K562 (cell line): ENCODE results near the gene TOMM70. TPM values are rescaled to one million over a fixed set of nuclear protein-coding genes. Genes with fewer than 3 reads are reported as not detected.

Experiments
- ATAC-seq: fragments of 200-7000 bp; cut with Tn5 transposase; 3 replicates; pipeline ENCODE4 v1.9.1; 2020; ENCODE audit warnings: moderate library complexity
- BruUV-seq: library from RNA; stranded (reverse); fragments of 400-500 nt; replicated peaks from 2 replicates; lab custom pipeline; 2021; lab: Mats Ljungman, UMichigan
- CTCF ChIA-PET: fragments of 300-600 bp; formaldehyde crosslinking; extraction: SDS; loops from one replicate; lab custom pipeline; 2021; ENCODE audit warnings: low intra/inter-chr PET ratio; lab: Yijun Ruan, JAX
- POLR2A ChIA-PET: fragments of 300-600, 350-650 bp; sonication (Branson Sonifier 250); formaldehyde crosslinking; extraction: SDS; loops from one replicate; lab custom pipeline; 2021; ENCODE audit warnings: antibody characterized with exemption, inconsistent platforms; lab: Yijun Ruan, JAX
- DNase-seq, 4 experiments: peaks; one replicate each; pipeline versions ENCODE4 v3.0.0 to v3.0.0-alpha.2; 2011 to 2018; ENCODE audit warnings: low spot score in 3 of 4, mixed read lengths in 3 of 4; ENCODE audit errors: extremely low read depth in 1 of 4
- FAIRE-seq: peaks from 2 replicates; lab custom pipeline; 2011; peaks lifted over from hg19 to GRCh38; lab: Jason Lieb, UNC
- H2AFZ ChIP-seq: 2 replicates; pipeline ENCODE4 v1.6.0; 2011; ENCODE audit warnings: low read depth, low read length, control low read depth, inconsistent platforms
- H3K27ac ChIP-seq: fragments of 200-600 bp; 3 replicates; pipeline ENCODE4 v1.8.0; 2011; ENCODE audit warnings: low read depth, mild to moderate bottlenecking, control low read depth, inconsistent platforms, low read length, moderate library complexity, mixed read lengths; ENCODE audit errors: extremely low read depth
- H3K27me3 ChIP-seq, 2 experiments: fragments of 300-600 bp in 1 of 2; 2 replicates in 1 of 2; 3 replicates in 1 of 2; pipeline versions ENCODE4 v1.6.0 to v1.8.0; 2011; ENCODE audit warnings: inconsistent platforms in 2 of 2, low read length in 2 of 2, mild to moderate bottlenecking in 1 of 2, mixed read lengths in 1 of 2, moderate library complexity in 1 of 2; ENCODE audit not compliant: control insufficient read depth in 2 of 2, insufficient read depth in 2 of 2
- H3K36me3 ChIP-seq: fragments of 300-600 bp; 3 replicates; pipeline ENCODE4 v1.8.0; 2011; ENCODE audit warnings: mild to moderate bottlenecking, low read length, inconsistent platforms; ENCODE audit not compliant: control insufficient read depth, insufficient read depth
- H3K4me1 ChIP-seq, 2 experiments: fragments of 200-600 bp in 1 of 2; replicated peaks in 1 of 2; 2 replicates in 1 of 2; 3 replicates in 1 of 2; pipeline versions ENCODE4 v1.5.1 to v1.8.0; 2011; ENCODE audit warnings: inconsistent platforms in 2 of 2, low read length in 2 of 2, mild to moderate bottlenecking in 1 of 2, mixed read lengths in 1 of 2, moderate library complexity in 1 of 2; ENCODE audit not compliant: control insufficient read depth in 2 of 2, insufficient read depth in 2 of 2
- H3K4me2 ChIP-seq: 2 replicates; pipeline ENCODE4 v1.6.1; 2011; ENCODE audit warnings: low read length, control low read depth, inconsistent platforms, mixed read lengths; ENCODE audit not compliant: insufficient read depth
- H3K4me3 ChIP-seq: fragments of 200-600 bp; sonication (generic), shearing (Covaris generic); 2 replicates; pipeline ENCODE4 v1.5.1; 2016; ENCODE audit warnings: control low read depth, inconsistent platforms
- H3K79me2 ChIP-seq: fragments of 200-600 bp; 3 replicates; pipeline ENCODE4 v1.8.0; 2011; ENCODE audit warnings: low read length, inconsistent platforms; ENCODE audit not compliant: control insufficient read depth, insufficient read depth
- H3K9ac ChIP-seq, 2 experiments: 2 replicates each; pipeline versions ENCODE4 v1.6.0 to v1.6.1; 2011; ENCODE audit warnings: low read depth in 2 of 2, low read length in 2 of 2, control low read depth in 1 of 2, inconsistent platforms in 1 of 2, mild to moderate bottlenecking in 1 of 2, mixed read lengths in 1 of 2; ENCODE audit not compliant: insufficient read depth in 1 of 2
- H3K9me1 ChIP-seq: one replicate; pipeline ENCODE4 v1.6.0; 2011; ENCODE audit warnings: inconsistent platforms, mild to moderate bottlenecking, low read length, moderate library complexity; ENCODE audit not compliant: control insufficient read depth, insufficient read depth
- H3K9me3 ChIP-seq: replicated peaks from 2 replicates; pipeline ENCODE4 v1.5.1; 2011; ENCODE audit warnings: low read depth, low read length, inconsistent platforms; ENCODE audit not compliant: control insufficient read depth, insufficient read depth
- H4K20me1 ChIP-seq: replicated peaks from 2 replicates; pipeline ENCODE4 v1.6.1; 2011; ENCODE audit warnings: low read length, inconsistent platforms, mixed read lengths; ENCODE audit not compliant: control insufficient read depth, insufficient read depth
- BACH1 ChIP-seq: fragments of 200-800 bp; sonication (Bioruptor generic); IDR thresholded peaks from 2 replicates; pipeline ENCODE4 v1.6.1; 2016; ENCODE audit warnings: missing genetic modification characterization, missing compliant biosample characterization
- L3MBTL2 ChIP-seq: fragments of 450-650 bp; IDR thresholded peaks from 2 replicates; pipeline ENCODE4 v1.6.1; 2016; ENCODE audit warnings: mild to moderate bottlenecking, moderate library complexity
- NR3C1 ChIP-seq: sonication (generic); formaldehyde crosslinking; IDR thresholded peaks from 2 replicates; pipeline ENCODE4 v1.8.1; 2022; ENCODE audit warnings: missing genetic modification reagents
- POLR2A ChIP-seq: fragments of 450-650 bp; conservative IDR thresholded peaks from 2 replicates; pipeline ENCODE4 v1.6.1; 2016
- POU5F1 ChIP-seq: fragments of 150-350 bp; IDR thresholded peaks from 2 replicates; pipeline ENCODE4 v1.6.1; 2014; ENCODE audit warnings: borderline replicate concordance, low read length, low read depth, mild to moderate bottlenecking; ENCODE audit not compliant: partially characterized antibody
- SREBF2 ChIP-seq: sonication (generic); formaldehyde crosslinking; IDR thresholded peaks from 2 replicates; pipeline ENCODE4 v1.4.0; 2020; ENCODE audit warnings: mild to moderate bottlenecking, missing genetic modification reagents
- TAL1 ChIP-seq: fragments of 450-650 bp; IDR thresholded peaks from 2 replicates; pipeline ENCODE4 v1.6.1; 2016; ENCODE audit warnings: mild to moderate bottlenecking
- TSC22D4 ChIP-seq: fragments of 450-650 bp; IDR thresholded peaks from 2 replicates; pipeline ENCODE4 v1.6.1; 2016; ENCODE audit warnings: missing genetic modification characterization, missing biosample characterization, control low read depth
- ZNF23 ChIP-seq: fragments of 250-450 bp; sonication (Bioruptor Pico); IDR thresholded peaks from 2 replicates; pipeline ENCODE4 v1.4.0; 2020; ENCODE audit warnings: mild to moderate bottlenecking
- ZNF583 ChIP-seq: fragments of 250-450 bp; sonication (Bioruptor Pico); IDR thresholded peaks from 2 replicates; pipeline ENCODE4 v1.4.0; 2020
- in situ Hi-C: fragments of 300-500 bp; cut with MboI; formaldehyde crosslinking; loops from 4 replicates; pipeline ENCODE4 v1.15.0; 2018; ENCODE audit warnings: inconsistent platforms, mixed read lengths
- intact Hi-C: fragments of 100-400 bp; cut with micrococcal nuclease; formaldehyde crosslinking; loops from 2 replicates; pipeline ENCODE4 v1.14.2; 2022
- polyA plus RNA-seq, 8 experiments: library from polyadenylated mRNA; depleted of rRNA in 4 of 8; stranded (reverse) in 5 of 8; unstranded in 3 of 8; fragments of >200 nt; fragmentation: Nextera tagmentation in 2 of 8; fragmentation: Illumina TruSeq in 1 of 8; extraction: Ambion mirVana in 2 of 8; extraction: Trizol in 1 of 8; gene quantifications; 2 replicates each; pipeline versions ENCODE4 v1.2.1 to v1.2.3, GENCODE V29; 2011 to 2014; ENCODE audit warnings: inconsistent platforms in 1 of 8, missing spikeins in 1 of 8
- total RNA-seq, 7 experiments: library from RNA; depleted of rRNA in 6 of 7; stranded (reverse); fragments of >200 nt in 6 of 7; fragmentation: Illumina TruSeq in 2 of 7; extraction: Trizol in 2 of 7; gene quantifications; 2 replicates each; pipeline versions ENCODE4 v1.2.1 to v1.2.3, GENCODE V29; 2011 to 2021; ENCODE audit warnings: low replicate concordance in 1 of 7
- TF ChIP-seq, protein P1 (sequence below): sonication (generic); formaldehyde crosslinking; IDR thresholded peaks from 2 replicates; pipeline ENCODE4 v1.8.1; 2023; ENCODE audit warnings: mild to moderate bottlenecking, missing genetic modification reagents, moderate library complexity
- TF ChIP-seq, protein P2 (sequence below): fragments of 450-650 bp; formaldehyde crosslinking; IDR thresholded peaks from 2 replicates; pipeline ENCODE4 v1.4.0; 2022; ENCODE audit warnings: mild to moderate bottlenecking, moderate library complexity
- TF ChIP-seq, protein P3 (sequence below): sonication (generic); formaldehyde crosslinking; IDR thresholded peaks from 2 replicates; pipeline ENCODE4 v1.8.1; 2023; ENCODE audit warnings: missing genetic modification reagents, mild to moderate bottlenecking, borderline replicate concordance

The TOMM70 gene
- total and polyA plus RNA-seq, 9 of the 15 experiments (the other 6 are each of a cell fraction or from before 2014, with no cell fraction given): 17.5 to 75.6 (median 54.9) TPM

DNA sequence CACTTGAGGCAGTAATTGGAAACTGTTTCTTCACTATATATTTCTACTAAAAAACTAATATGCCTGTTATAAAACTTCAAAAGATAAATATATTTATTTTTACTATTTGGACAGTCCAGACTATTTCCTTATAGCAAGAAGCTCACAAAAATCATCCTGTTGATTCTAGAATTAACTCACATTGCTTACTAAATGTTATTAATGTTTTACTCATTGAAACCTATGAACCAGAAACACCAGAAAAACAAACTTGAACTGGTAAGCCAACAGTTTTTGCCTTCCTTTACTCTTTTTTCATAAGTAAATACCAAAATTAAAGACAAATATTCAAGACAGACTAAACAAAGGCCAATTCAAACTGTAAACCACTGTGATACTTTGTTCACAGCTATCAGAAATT, 26.4 kb downstream of the TOMM70 start:
- H4K20me1 ChIP-seq: no peaks in the 10 kb centered on the region
- intact Hi-C loops: no loop called here
- DNase-seq (no peak), ATAC-seq (no peak), FAIRE-seq (no peak)
- no peak overlapping the region for H3K27ac ChIP-seq
- no peak overlapping the region for H3K4me3 ChIP-seq
- no peak overlapping the region for H2AFZ ChIP-seq
- H3K4me2 ChIP-seq: no peak overlapping the region
- no peaks in the 10 kb centered on the region for H3K79me2 ChIP-seq
- H3K9me1 ChIP-seq: no peaks in the 10 kb centered on the region
- H3K27me3 ChIP-seq: no peaks in the 10 kb centered on the region
- in situ Hi-C loops: no loop called here
- H3K9ac ChIP-seq: no peak overlapping the region
- H3K36me3 ChIP-seq: peaks cover 87% of the 10 kb centered on the region
- POLR2A ChIA-PET: interaction anchor here (0.6 to 1.8 kb wide), 2 partner anchors 14 to 367 kb away, joined by 3 to 5 read pairs; no protein-coding TSS in a partner anchor
- no peaks in the 10 kb centered on the region for H3K4me1 ChIP-seq
- H3K9me3 ChIP-seq: no peaks in the 10 kb centered on the region
- BruUV-seq: no TSS peak
- CTCF ChIA-PET: no interaction called here
- TF ChIP-seq, protein P1, sequence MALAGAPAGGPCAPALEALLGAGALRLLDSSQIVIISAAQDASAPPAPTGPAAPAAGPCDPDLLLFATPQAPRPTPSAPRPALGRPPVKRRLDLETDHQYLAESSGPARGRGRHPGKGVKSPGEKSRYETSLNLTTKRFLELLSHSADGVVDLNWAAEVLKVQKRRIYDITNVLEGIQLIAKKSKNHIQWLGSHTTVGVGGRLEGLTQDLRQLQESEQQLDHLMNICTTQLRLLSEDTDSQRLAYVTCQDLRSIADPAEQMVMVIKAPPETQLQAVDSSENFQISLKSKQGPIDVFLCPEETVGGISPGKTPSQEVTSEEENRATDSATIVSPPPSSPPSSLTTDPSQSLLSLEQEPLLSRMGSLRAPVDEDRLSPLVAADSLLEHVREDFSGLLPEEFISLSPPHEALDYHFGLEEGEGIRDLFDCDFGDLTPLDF (CRISPR knock-in tag): no peak
- TF ChIP-seq TAL1 (no peak), SREBF2 (CRISPR knock-in tag) (no peak), L3MBTL2 (no peak), BACH1 (tag) (no peak), ZNF23 (CRISPR knock-in tag) (no peak), POLR2A (no peak), ZNF583 (no peak), TSC22D4 (no peak), POU5F1 (no peak), NR3C1 (no peak)
- TF ChIP-seq, protein P2, sequence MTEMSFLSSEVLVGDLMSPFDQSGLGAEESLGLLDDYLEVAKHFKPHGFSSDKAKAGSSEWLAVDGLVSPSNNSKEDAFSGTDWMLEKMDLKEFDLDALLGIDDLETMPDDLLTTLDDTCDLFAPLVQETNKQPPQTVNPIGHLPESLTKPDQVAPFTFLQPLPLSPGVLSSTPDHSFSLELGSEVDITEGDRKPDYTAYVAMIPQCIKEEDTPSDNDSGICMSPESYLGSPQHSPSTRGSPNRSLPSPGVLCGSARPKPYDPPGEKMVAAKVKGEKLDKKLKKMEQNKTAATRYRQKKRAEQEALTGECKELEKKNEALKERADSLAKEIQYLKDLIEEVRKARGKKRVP: no peak
- TF ChIP-seq, protein P3, sequence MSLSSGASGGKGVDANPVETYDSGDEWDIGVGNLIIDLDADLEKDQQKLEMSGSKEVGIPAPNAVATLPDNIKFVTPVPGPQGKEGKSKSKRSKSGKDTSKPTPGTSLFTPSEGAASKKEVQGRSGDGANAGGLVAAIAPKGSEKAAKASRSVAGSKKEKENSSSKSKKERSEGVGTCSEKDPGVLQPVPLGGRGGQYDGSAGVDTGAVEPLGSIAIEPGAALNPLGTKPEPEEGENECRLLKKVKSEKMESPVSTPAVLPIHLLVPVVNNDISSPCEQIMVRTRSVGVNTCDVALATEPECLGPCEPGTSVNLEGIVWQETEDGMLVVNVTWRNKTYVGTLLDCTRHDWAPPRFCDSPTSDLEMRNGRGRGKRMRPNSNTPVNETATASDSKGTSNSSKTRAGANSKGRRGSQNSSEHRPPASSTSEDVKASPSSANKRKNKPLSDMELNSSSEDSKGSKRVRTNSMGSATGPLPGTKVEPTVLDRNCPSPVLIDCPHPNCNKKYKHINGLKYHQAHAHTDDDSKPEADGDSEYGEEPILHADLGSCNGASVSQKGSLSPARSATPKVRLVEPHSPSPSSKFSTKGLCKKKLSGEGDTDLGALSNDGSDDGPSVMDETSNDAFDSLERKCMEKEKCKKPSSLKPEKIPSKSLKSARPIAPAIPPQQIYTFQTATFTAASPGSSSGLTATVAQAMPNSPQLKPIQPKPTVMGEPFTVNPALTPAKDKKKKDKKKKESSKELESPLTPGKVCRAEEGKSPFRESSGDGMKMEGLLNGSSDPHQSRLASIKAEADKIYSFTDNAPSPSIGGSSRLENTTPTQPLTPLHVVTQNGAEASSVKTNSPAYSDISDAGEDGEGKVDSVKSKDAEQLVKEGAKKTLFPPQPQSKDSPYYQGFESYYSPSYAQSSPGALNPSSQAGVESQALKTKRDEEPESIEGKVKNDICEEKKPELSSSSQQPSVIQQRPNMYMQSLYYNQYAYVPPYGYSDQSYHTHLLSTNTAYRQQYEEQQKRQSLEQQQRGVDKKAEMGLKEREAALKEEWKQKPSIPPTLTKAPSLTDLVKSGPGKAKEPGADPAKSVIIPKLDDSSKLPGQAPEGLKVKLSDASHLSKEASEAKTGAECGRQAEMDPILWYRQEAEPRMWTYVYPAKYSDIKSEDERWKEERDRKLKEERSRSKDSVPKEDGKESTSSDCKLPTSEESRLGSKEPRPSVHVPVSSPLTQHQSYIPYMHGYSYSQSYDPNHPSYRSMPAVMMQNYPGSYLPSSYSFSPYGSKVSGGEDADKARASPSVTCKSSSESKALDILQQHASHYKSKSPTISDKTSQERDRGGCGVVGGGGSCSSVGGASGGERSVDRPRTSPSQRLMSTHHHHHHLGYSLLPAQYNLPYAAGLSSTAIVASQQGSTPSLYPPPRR (CRISPR knock-in tag): no peak
